Measurements from ENCODE around the gene POLR2L. TPM values are rescaled to one million over a fixed set of nuclear protein-coding genes. Genes with fewer than 3 reads are reported as not detected.

POLR2L gene
- total RNA-seq, 2 experiments from 2014 or later = 127 to 140 TPM

DNA sequence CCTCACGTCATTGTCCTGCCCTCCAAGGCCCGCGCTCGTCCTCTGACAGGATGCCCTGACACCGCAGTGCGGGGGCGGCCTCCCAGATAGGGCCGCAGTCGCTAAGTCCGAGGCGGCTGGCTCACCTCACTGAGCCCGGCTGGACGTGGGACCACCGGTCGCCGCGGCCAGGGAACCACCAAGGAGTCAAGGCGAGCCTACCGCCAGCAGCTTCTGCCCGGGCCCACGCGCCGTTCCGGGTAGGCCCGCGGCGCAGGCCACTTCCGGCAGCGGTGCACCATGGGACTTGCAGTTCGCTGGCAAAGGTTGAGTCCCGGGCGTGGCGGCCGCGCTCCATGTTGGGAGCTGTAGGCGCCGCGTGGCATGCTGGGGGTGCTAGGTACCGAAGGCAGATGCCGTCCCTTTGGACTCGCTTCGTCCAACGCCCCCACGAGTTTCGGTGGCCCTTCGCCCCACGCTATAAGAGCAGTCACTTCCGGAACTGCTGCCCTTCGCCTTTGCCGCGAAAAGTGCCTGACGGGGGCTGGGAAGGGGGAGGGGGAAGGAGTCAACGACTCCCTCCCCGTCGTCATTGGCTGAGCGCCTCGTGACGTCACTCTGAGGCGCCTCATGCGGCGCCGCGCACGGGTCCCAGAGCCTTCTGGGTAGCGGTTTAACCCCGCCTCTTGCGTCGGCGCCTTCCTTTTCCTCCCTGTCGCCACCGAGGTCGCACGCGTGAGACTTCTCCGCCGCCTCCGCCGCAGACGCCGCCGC lies 32.9 kb downstream of the POLR2L start, which contains the start of gene RPLP2:
RPLP2 (plus strand) TSS at position 681 of the 753 bp plus-strand sequence. CDS start 268 bp downstream, outside the sequence.
- peak within 1 kb of the TSS; percentile 93 for H3K4me3 Mint-ChIP-seq
- CTCF ChIA-PET = interaction anchor here (0.5 to 1.9 kb wide), 5 partner anchors 10 to 231 kb away, joined by 3 to 5 read pairs (median 3); partner anchors contain the start of genes CD151 and TSPAN4
- H3K36me3 Mint-ChIP-seq (ENCODE audit: low read depth) = peaks cover 39% of the 10 kb centered on the region

GRCh38 chr11:808427-809286 lies 33.7 kb downstream of the POLR2L start:
- peaks cover 39% of the 10 kb centered on the region for H3K36me3 Mint-ChIP-seq (ENCODE audit: low read depth)
- DNase-seq (peak; percentile 56), ATAC-seq (no peak)
- no peaks in the 10 kb centered on the region for H3K27me3 Mint-ChIP-seq (ENCODE audit: low read depth)
- H3K4me3 Mint-ChIP-seq = peak overlapping the region; percentile 93
- POLR2A ChIA-PET = interaction anchor here (0.6 to 2.3 kb wide), 8 partner anchors 10 to 228 kb away, joined by 3 to 27 read pairs (median 6); partner anchors contain the start of genes PNPLA2 and TSPAN4
- H3K9me3 Mint-ChIP-seq (ENCODE audit: insufficient read depth) = no peaks in the 10 kb centered on the region
- peak overlapping the region; percentile 97 for H3K27ac Mint-ChIP-seq
- CTCF ChIA-PET = interaction anchor here (0.5 to 1.9 kb wide), 5 partner anchors 11 to 230 kb away, joined by 3 to 5 read pairs (median 3); partner anchors contain the start of genes CD151 and TSPAN4
- H3K4me1 Mint-ChIP-seq (ENCODE audit: low read depth) = peaks cover 48% of the 10 kb centered on the region

More for the DNA sequence above, 32.9 kb downstream of the POLR2L start, which contains the start of gene RPLP2:
- DNase-seq = peak; percentile 98
- POLR2A ChIA-PET = interaction anchor here (0.6 to 2.3 kb wide), 9 partner anchors 10 to 83 kb away, joined by 3 to 27 read pairs (median 6); partner anchors contain the start of genes PNPLA2 and TSPAN4
- Mint-ChIP-seq H3K4me1 (ENCODE audit: low read depth) (peaks cover 45% of the 10 kb centered on the region), H3K27ac (peak within 1 kb of the TSS; percentile 97), H3K9me3 (ENCODE audit: insufficient read depth) (no peaks in the 10 kb centered on the region), H3K27me3 (ENCODE audit: low read depth) (no peaks in the 10 kb centered on the region)
- ATAC-seq = peak; percentile 85

- peak overlapping the region; percentile 82 for H3K4me3 Mint-ChIP-seq
- DNase-seq (no peak), ATAC-seq (no peak)
- peaks cover 18% of the 10 kb centered on the region for H3K36me3 Mint-ChIP-seq (ENCODE audit: low read depth)
- H3K9me3 Mint-ChIP-seq (ENCODE audit: insufficient read depth) = no peaks in the 10 kb centered on the region
- H3K27me3 Mint-ChIP-seq (ENCODE audit: low read depth) = no peaks in the 10 kb centered on the region
- H3K27ac Mint-ChIP-seq = peak overlapping the region; percentile 78
- CTCF ChIA-PET = interaction anchor here (2.2 kb wide), 1 partner anchor 15 kb away, joined by 4 read pairs; no protein-coding TSS in a partner anchor
- H3K4me1 Mint-ChIP-seq (ENCODE audit: low read depth) = peaks cover 27% of the 10 kb centered on the region
- POLR2A ChIA-PET = interaction anchor here (0.8 to 2.4 kb wide), 4 partner anchors 15 to 48 kb away, joined by 3 to 9 read pairs (median 4); partner anchors contain the start of gene GATD1
Observed at GRCh38 chr11:804599-804964, 37.7 kb downstream of the POLR2L start.

GRCh38 chr11:803770-804598 lies 38.3 kb downstream of the POLR2L start:
- peaks cover 20% of the 10 kb centered on the region for H3K36me3 Mint-ChIP-seq (ENCODE audit: low read depth)
- CTCF ChIA-PET = interaction anchor here (2.2 kb wide), 1 partner anchor 15 kb away, joined by 4 read pairs; no protein-coding TSS in a partner anchor
- H3K9me3 Mint-ChIP-seq (ENCODE audit: insufficient read depth) = no peaks in the 10 kb centered on the region
- H3K4me1 Mint-ChIP-seq (ENCODE audit: low read depth) = peaks cover 27% of the 10 kb centered on the region
- no peaks in the 10 kb centered on the region for H3K27me3 Mint-ChIP-seq (ENCODE audit: low read depth)
- POLR2A ChIA-PET = interaction anchor here (0.8 to 2.4 kb wide), 5 partner anchors 12 to 47 kb away, joined by 3 to 9 read pairs (median 3); partner anchors contain the start of gene GATD1
- DNase-seq (no peak), ATAC-seq (no peak)
- H3K27ac Mint-ChIP-seq = peak overlapping the region; percentile 78
- H3K4me3 Mint-ChIP-seq = peak overlapping the region; percentile 82

GRCh38 chr11:803467-803742 lies 38.9 kb downstream of the POLR2L start:
- peaks cover 26% of the 10 kb centered on the region for H3K4me1 Mint-ChIP-seq (ENCODE audit: low read depth)
- peak overlapping the region; percentile 82 for H3K4me3 Mint-ChIP-seq
- DNase-seq (no peak), ATAC-seq (no peak)
- no peaks in the 10 kb centered on the region for H3K9me3 Mint-ChIP-seq (ENCODE audit: insufficient read depth)
- POLR2A ChIA-PET = interaction anchor here (1.4 kb wide), 1 partner anchor 12 kb away, joined by 3 read pairs; no protein-coding TSS in a partner anchor
- no peaks in the 10 kb centered on the region for H3K27me3 Mint-ChIP-seq (ENCODE audit: low read depth)
- peaks cover 18% of the 10 kb centered on the region for H3K36me3 Mint-ChIP-seq (ENCODE audit: low read depth)
- CTCF ChIA-PET = interaction anchor here (2.2 kb wide), 1 partner anchor 16 kb away, joined by 4 read pairs; no protein-coding TSS in a partner anchor
- H3K27ac Mint-ChIP-seq = no peak overlapping the region

GRCh38 chr11:802693-803466 lies 39.4 kb downstream of the POLR2L start:
- Mint-ChIP-seq H3K4me3 (peak overlapping the region; percentile 82), H3K36me3 (ENCODE audit: low read depth) (peaks cover 16% of the 10 kb centered on the region), H3K9me3 (ENCODE audit: insufficient read depth) (no peaks in the 10 kb centered on the region), H3K27me3 (ENCODE audit: low read depth) (no peaks in the 10 kb centered on the region), H3K4me1 (ENCODE audit: low read depth) (peaks cover 22% of the 10 kb centered on the region), H3K27ac (no peak overlapping the region)
- POLR2A ChIA-PET = interaction anchor here (1.4 kb wide), 1 partner anchor 11 kb away, joined by 3 read pairs; no protein-coding TSS in a partner anchor
- DNase-seq = no peak
- ATAC-seq = no peak
- CTCF ChIA-PET = interaction anchor here (0.6 to 2.2 kb wide), 2 partner anchors 17 to 90 kb away, joined by 3 to 4 read pairs; no protein-coding TSS in a partner anchor

DNA sequence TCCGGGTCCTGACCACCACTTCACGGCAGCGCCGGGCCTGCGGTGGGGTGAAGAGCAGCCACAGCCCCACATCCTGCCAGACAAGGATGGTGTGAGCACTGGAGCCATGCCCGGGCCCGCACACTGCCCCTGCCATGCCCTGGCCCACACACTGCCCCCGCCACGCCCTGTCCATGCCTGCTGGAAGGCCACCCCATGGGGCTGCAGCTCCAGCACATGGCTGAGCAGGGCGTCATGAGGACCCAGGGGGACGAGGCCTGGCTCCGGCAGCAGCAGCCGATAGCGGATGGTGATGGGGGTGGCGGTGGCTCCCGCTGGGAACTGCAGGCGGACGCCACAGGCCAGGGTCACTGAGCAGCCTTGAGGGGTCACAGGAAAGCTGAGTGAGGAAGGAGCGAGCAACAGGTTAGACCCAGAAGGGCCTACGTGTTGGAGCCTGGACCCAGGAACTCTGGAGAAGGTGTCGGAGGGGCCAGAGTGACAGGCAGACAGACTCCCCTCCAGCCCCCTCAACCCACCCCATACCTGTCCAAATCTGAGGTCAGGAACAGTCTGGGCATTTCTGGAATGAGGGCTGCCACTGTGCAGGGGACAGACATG lies 40.2 kb downstream of the POLR2L start:
- Mint-ChIP-seq H3K27me3 (ENCODE audit: low read depth) (no peaks in the 10 kb centered on the region), H3K4me1 (ENCODE audit: low read depth) (peaks cover 20% of the 10 kb centered on the region), H3K27ac (no peak overlapping the region), H3K4me3 (peak overlapping the region; percentile 8), H3K9me3 (ENCODE audit: insufficient read depth) (no peaks in the 10 kb centered on the region), H3K36me3 (ENCODE audit: low read depth) (peaks cover 14% of the 10 kb centered on the region)
- DNase-seq (no peak), ATAC-seq (no peak)
- CTCF ChIA-PET = interaction anchor here (0.6 kb wide), 1 partner anchor 89 kb away, joined by 3 read pairs; no protein-coding TSS in a partner anchor
- POLR2A ChIA-PET = no interaction called here

DNA sequence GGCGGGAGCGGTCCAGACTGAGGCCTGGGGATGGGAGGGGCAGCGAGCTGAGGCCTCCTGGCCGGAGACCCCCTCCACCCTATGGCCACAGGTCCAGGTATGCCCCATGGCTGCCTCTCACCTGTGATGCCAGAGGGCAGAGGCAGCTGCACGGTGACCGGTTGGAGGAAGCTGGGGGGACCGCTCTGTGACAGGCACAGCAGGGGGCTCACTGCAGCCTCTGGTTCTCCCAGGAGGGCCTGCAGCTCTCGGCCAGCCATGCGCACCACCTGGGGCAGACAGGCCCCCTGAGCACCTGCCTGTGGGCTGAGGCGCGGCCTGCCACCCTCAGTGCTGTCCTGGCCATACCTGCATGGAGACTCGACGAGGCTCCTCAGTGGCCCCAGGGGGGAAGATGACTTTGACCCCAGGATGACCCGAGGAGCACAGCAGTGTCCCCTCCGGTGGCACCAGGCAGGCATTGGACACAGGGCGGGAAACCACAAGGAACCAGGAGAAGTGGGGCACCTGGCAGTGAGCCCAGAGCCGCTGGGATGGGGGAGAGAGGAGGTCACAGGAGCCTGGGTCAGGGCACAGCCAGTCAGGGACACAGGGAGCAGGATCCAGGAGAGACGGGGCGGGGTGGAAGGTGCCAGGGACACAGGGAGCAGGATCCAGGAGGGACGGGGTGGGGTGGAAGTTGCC lies 41.1 kb downstream of the POLR2L start:
- H3K27ac Mint-ChIP-seq = no peak overlapping the region
- DNase-seq = no peak
- ChIA-PET CTCF (no interaction called here), POLR2A (no interaction called here)
- no peak for ATAC-seq
- H3K9me3 Mint-ChIP-seq (ENCODE audit: insufficient read depth) = no peaks in the 10 kb centered on the region
- no peak overlapping the region for H3K4me3 Mint-ChIP-seq
- peaks cover 14% of the 10 kb centered on the region for H3K36me3 Mint-ChIP-seq (ENCODE audit: low read depth)
- H3K27me3 Mint-ChIP-seq (ENCODE audit: low read depth) = no peaks in the 10 kb centered on the region
- peaks cover 24% of the 10 kb centered on the region for H3K4me1 Mint-ChIP-seq (ENCODE audit: low read depth)

- Mint-ChIP-seq H3K36me3 (ENCODE audit: low read depth) (peaks cover 16% of the 10 kb centered on the region), H3K4me3 (no peak overlapping the region), H3K4me1 (ENCODE audit: low read depth) (peaks cover 26% of the 10 kb centered on the region), H3K9me3 (ENCODE audit: insufficient read depth) (no peaks in the 10 kb centered on the region), H3K27ac (no peak overlapping the region), H3K27me3 (ENCODE audit: low read depth) (no peaks in the 10 kb centered on the region)
- DNase-seq (no peak), ATAC-seq (no peak)
- ChIA-PET CTCF (no interaction called here), POLR2A (no interaction called here)
Observed at GRCh38 chr11:800473-800872, 41.9 kb downstream of the POLR2L start.

Measured in activated CD8-positive, alpha-beta T cell treated with anti-CD3 and anti-CD28 coated beads, Interleukin-2, amount 10 ng/mL, durations not matched to agents 7 days and 5 days (primary cell).